ENCODE results near the gene APOOL.
"Not testable (repeated sequence)": the region's sequence is repeated elsewhere in the genome, so short reads cannot be mapped to it uniquely, and the experiment has no call there.

The APOOL gene

GRCh38 chrX:85003655-85004244 lies at the start of gene APOOL:
Gene APOOL (plus strand): TSS chrX:85003877. CDS start chrX:85003913, 36 bp downstream.
- peak; percentile 57 for DNase-seq

- DNase-seq: no peak
These were observed 47.4 kb upstream of the APOOL start for GRCh38 chrX:84956304-84956703.

GRCh38 chrX:84974803-84975202 lies 28.9 kb upstream of the APOOL start:
- DNase-seq: no peak

GRCh38 chrX:84991739-84992138 lies 11.9 kb upstream of the APOOL start:
- not testable (repeated sequence) for DNase-seq

GRCh38 chrX:84993150-84993549 lies 10.5 kb upstream of the APOOL start:
- DNase-seq: no peak

GRCh38 chrX:85001344-85001743 lies 2.3 kb upstream of the APOOL start:
- no peak for DNase-seq

GRCh38 chrX:85004255-85004654 lies 578 bp downstream of the APOOL start:
- DNase-seq: no peak

GRCh38 chrX:85012098-85012497 lies 8.4 kb downstream of the APOOL start:
- DNase-seq: no peak

- not testable (repeated sequence) for DNase-seq
These were observed 11.7 kb downstream of the APOOL start for GRCh38 chrX:85015351-85015750.

- DNase-seq: no peak
These were observed 14.0 kb downstream of the APOOL start for GRCh38 chrX:85017721-85018120.

- DNase-seq: no peak
These were observed 14.8 kb downstream of the APOOL start for GRCh38 chrX:85018471-85018870.

GRCh38 chrX:85020216-85020615 lies 16.5 kb downstream of the APOOL start:
- no peak for DNase-seq

- DNase-seq: no peak
These were observed 20.4 kb downstream of the APOOL start for GRCh38 chrX:85024044-85024443.

GRCh38 chrX:85024562-85024961 lies 20.9 kb downstream of the APOOL start:
- no peak for DNase-seq

- DNase-seq: no peak
These were observed 22.5 kb downstream of the APOOL start for GRCh38 chrX:85026170-85026569.

GRCh38 chrX:85029043-85029442 lies 25.4 kb downstream of the APOOL start:
- no peak for DNase-seq

GRCh38 chrX:85031505-85031904 lies 27.8 kb downstream of the APOOL start:
- no peak for DNase-seq

GRCh38 chrX:85037114-85037513 lies 33.4 kb downstream of the APOOL start:
- no peak for DNase-seq

GRCh38 chrX:85051627-85052026 lies 48.0 kb downstream of the APOOL start:
- no peak for DNase-seq

GRCh38 chrX:85052205-85052604 lies 48.5 kb downstream of the APOOL start:
- DNase-seq: no peak

- DNase-seq: no peak
These were observed 49.1 kb downstream of the APOOL start for GRCh38 chrX:85052636-85053343.

- no peak for DNase-seq
These were observed 62.0 kb downstream of the APOOL start for GRCh38 chrX:85065512-85066198.

GRCh38 chrX:85077247-85077646 lies 73.6 kb downstream of the APOOL start:
- not testable (repeated sequence) for DNase-seq

GRCh38 chrX:85084770-85085393 lies 81.2 kb downstream of the APOOL start:
- no peak for DNase-seq

Data from NCI-H2081 treated with DMSO at 0.1 percent for 48 hours (cell line).